Right atrium auricular region (tissue), 2 donors: ENCODE results near the gene CMTR1. TPM values are rescaled to one million over a fixed set of nuclear protein-coding genes. Genes with fewer than 3 reads are reported as not detected.

Experiments used
- DNase-seq: peaks from one replicate; pipeline ENCODE4 v3.0.0-alpha.2; 2019; ENCODE audit warnings: low spot score
- H3K27ac ChIP-seq, 2 donors: fragments of 200-600 bp; sonication (generic); 1 replicate in 1 of 2; 2 replicates in 1 of 2; pipeline ENCODE4 v1.5.1; 2016 to 2019
- H3K27me3 ChIP-seq, 2 donors: fragments of 200-600 bp; sonication (generic); one replicate each; pipeline versions ENCODE4 v1.5.1 to v1.6.0; 2017 to 2019
- H3K36me3 ChIP-seq: fragments of 200-600 bp; sonication (generic); one replicate; pipeline ENCODE4 v1.5.1; 2016
- H3K4me1 ChIP-seq, 2 donors: fragments of 200-600 bp; sonication (generic); one replicate each; pipeline versions ENCODE4 v1.5.1 to v1.6.0; 2017 to 2019
- H3K4me3 ChIP-seq, 2 donors: fragments of 200-600 bp; sonication (generic); 1 replicate in 1 of 2; 2 replicates in 1 of 2; pipeline ENCODE4 v1.5.1; 2017 to 2019; ENCODE audit warnings: mild to moderate bottlenecking in 1 of 2, moderate library complexity in 1 of 2
- H3K9me3 ChIP-seq, 2 donors: fragments of 200-600 bp; sonication (generic); one replicate each; pipeline ENCODE4 v1.5.1; 2019
- total RNA-seq, 2 donors: library from RNA; depleted of rRNA; stranded (reverse); fragments of >200 nt; gene quantifications; one replicate each; pipeline ENCODE4 v1.1.0, GENCODE V29; 2016
- TF ChIP-seq, protein P1 (sequence below), 2 donors: fragments of 200-600 bp; sonication (generic); IDR thresholded peaks; one replicate each; pipeline ENCODE4 v1.5.1; 2019; ENCODE audit warnings: antibody characterized with exemption in 2 of 2

The CMTR1 gene
- total RNA-seq, 2 donors from 2014 or later, result 20.4 to 21.1 TPM

DNA sequence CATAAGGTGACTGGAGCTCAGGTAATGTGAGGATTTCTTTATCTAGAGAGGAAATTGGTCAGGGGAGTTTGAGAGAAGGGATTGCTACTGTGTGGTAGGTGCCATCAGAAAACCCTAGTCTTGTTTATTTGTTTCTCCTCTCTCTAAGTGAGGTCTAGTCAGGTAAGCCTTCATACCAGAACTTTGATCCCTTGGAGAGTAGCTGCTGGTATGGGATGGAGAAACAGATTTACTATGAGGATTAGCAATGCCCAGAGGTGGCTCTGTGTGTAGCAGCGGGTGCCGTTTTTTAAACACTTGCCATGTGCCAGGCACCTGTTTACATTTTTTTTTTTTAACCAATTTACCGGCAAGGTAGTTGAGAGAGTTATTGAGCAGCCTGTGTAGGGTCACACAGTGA lies 19.5 kb downstream of the CMTR1 start:
- Histone ChIP-seq H3K4me3 (no peak overlapping the region), H3K9me3 (no peaks in the 10 kb centered on the region), H3K27ac (no peak overlapping the region), H3K27me3 (no peaks in the 10 kb centered on the region), H3K4me1 (peaks cover 0 to 20% of the 10 kb centered on the region in 2 donors), H3K36me3 (peaks cover 64% of the 10 kb centered on the region)
- TF ChIP-seq, protein P1, sequence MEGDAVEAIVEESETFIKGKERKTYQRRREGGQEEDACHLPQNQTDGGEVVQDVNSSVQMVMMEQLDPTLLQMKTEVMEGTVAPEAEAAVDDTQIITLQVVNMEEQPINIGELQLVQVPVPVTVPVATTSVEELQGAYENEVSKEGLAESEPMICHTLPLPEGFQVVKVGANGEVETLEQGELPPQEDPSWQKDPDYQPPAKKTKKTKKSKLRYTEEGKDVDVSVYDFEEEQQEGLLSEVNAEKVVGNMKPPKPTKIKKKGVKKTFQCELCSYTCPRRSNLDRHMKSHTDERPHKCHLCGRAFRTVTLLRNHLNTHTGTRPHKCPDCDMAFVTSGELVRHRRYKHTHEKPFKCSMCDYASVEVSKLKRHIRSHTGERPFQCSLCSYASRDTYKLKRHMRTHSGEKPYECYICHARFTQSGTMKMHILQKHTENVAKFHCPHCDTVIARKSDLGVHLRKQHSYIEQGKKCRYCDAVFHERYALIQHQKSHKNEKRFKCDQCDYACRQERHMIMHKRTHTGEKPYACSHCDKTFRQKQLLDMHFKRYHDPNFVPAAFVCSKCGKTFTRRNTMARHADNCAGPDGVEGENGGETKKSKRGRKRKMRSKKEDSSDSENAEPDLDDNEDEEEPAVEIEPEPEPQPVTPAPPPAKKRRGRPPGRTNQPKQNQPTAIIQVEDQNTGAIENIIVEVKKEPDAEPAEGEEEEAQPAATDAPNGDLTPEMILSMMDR (IDR thresholded peaks at IDR 0.05), result no peak
- no peak for DNase-seq

DNA sequence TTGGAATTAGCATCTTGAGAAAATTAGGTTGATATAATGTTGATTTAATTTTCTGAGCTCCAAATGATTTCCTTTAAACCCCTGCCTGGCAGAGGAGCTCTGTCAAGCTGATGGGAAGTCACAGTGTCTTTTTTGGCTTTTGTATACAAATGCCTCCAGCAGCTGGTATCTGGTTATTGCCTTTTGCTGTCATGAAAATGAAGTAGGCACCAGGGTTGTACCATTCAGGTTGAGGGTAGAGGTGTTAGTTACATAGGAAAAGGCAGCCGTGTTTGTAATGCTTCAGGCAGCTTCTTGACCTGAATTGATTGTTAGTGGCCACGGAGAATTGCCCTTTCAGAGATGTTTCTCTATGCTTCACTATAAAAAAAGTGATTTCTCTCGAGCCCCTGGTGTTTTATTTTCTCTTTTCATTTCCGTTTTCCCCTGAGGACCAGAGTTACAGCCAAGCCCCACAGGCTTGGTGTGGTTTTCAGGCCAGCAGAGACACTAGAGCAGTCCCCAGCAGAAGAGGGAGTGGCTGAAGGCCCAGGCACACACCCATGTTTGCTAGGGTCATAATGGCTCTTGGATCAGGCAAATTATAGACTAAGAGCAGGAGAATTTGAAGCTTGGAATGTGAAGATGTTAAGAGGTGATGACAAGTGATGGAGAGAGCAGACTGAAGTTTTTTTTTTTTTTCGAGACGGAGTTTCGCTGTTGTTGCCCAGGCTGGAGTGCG lies 21.6 kb downstream of the CMTR1 start:
- Histone ChIP-seq H3K27me3 (no peaks in the 10 kb centered on the region), H3K36me3 (peaks cover 62% of the 10 kb centered on the region), H3K4me1 (peaks cover 0 to 20% of the 10 kb centered on the region in 2 donors), H3K27ac (no peak overlapping the region), H3K9me3 (no peaks in the 10 kb centered on the region), H3K4me3 (no peak overlapping the region)
- DNase-seq, result no peak
- TF ChIP-seq, protein P1 (IDR thresholded peaks at IDR 0.05), result no peak

DNA sequence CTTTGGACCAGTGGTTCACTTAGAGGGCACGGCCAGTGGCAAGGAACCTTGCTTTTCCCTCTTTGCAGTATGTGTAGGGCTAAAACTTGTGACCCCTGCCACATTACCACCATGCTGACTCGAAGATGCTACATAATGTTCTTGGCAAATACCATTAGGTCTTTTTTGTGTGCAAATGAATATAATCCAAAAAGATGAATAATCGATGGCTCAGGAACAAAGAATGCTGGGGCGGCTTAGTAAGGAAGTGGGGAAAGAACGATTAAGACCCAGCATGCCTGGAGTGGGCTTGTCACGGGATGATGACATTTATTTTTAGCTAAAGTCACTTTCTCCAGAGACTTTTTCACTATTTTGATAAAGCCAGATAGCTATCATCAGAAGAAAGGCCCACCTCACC lies 23.1 kb downstream of the CMTR1 start:
- no peak for DNase-seq
- H3K4me1 ChIP-seq, result peaks cover 0 to 20% of the 10 kb centered on the region in 2 donors
- H3K27me3 ChIP-seq, result no peaks in the 10 kb centered on the region
- peaks cover 64% of the 10 kb centered on the region for H3K36me3 ChIP-seq
- no peak overlapping the region for H3K27ac ChIP-seq
- TF ChIP-seq, protein P1 (IDR thresholded peaks at IDR 0.05), result no peak
- no peak overlapping the region for H3K4me3 ChIP-seq
- H3K9me3 ChIP-seq, result no peaks in the 10 kb centered on the region

DNA sequence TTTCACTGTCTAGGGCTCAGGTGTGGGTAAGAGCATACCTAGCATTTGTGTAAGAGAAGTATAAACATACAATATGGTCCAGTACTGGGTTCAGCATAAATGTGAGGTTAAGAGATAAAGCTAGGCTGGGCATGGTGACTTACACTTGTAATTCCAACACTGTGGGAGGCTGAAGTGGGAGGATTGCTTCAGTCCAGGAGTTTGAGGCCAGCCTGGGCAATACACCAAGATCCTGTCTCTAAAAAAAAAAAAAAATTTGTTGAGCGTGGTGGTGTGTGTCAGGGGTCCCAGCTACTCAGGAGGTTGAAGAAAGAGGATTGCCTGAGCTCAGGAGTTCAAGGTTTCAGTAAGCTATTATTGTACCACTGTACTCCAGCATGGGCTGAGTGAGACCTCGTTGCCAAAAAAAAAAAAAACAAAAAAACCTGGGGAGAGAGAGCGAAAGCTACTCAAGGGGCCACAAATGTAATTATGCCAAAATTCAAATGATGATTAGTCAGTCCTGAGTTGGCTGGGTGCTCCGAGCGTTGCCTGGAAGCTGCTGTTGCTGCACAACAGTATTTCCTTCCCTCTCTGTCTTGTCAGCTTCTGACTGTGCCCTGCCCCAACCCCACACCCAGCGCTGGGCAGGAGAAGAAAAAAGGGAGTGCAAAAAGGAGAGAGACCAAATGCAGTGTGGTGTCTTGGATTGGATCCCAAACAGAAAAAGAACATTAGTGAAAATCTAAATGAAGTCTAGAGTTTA lies 24.0 kb downstream of the CMTR1 start:
- H3K9me3 ChIP-seq, result no peaks in the 10 kb centered on the region
- H3K4me1 ChIP-seq, result peaks cover 0 to 20% of the 10 kb centered on the region in 2 donors
- H3K4me3 ChIP-seq, result no peak overlapping the region
- TF ChIP-seq, protein P1 (IDR thresholded peaks at IDR 0.05), result no peak
- no peaks in the 10 kb centered on the region for H3K27me3 ChIP-seq
- peaks cover 64% of the 10 kb centered on the region for H3K36me3 ChIP-seq
- H3K27ac ChIP-seq, result no peak overlapping the region
- DNase-seq, result no peak

DNA sequence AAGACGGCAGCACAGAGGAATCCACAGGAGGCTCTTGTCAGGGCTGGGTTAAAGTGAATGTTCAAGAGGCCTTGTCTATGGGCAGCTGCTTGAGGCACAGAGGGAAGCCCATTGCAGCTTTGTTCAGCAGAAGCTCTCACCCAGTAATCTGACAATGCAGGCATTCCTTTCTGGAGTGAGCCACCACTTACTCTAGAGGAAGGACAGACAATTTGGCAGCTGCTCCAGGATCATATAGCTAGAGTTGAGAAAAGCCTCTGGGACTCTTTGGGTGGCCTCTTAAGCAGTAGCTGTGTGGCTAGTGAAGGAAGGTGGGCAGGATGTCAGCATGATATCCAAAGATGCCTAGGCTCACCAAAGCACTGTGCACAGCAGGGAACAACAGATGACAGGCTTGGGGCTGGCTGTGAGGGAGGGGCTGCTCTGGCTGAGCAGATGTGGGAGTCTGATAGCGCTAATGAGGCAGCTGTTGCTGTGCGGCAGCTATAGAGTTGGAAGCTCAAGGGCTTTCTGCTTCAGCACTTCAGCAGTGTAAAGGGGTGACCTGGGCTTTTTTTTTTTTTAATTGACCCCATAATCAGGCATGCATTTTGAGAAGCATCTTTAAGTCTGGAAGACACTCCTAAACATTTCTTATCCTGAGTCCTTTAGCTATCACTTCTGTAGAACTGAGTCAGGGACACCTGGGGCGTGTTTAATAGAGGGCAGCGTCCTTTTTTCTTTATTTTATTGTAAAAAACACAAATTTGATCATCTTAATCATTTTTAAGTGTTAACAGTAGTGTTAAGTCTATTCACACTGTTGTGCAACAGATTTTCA lies 27.2 kb downstream of the CMTR1 start:
- Histone ChIP-seq H3K9me3 (no peaks in the 10 kb centered on the region), H3K36me3 (peaks cover 66% of the 10 kb centered on the region), H3K27ac (no peak overlapping the region), H3K4me3 (no peak overlapping the region), H3K4me1 (peaks cover 0 to 10% of the 10 kb centered on the region in 2 donors), H3K27me3 (no peaks in the 10 kb centered on the region)
- DNase-seq, result no peak
- TF ChIP-seq, protein P1 (IDR thresholded peaks at IDR 0.05), result no peak
